Measurements from ENCODE around the gene IRAK2.

IRAK2 gene

DNA sequence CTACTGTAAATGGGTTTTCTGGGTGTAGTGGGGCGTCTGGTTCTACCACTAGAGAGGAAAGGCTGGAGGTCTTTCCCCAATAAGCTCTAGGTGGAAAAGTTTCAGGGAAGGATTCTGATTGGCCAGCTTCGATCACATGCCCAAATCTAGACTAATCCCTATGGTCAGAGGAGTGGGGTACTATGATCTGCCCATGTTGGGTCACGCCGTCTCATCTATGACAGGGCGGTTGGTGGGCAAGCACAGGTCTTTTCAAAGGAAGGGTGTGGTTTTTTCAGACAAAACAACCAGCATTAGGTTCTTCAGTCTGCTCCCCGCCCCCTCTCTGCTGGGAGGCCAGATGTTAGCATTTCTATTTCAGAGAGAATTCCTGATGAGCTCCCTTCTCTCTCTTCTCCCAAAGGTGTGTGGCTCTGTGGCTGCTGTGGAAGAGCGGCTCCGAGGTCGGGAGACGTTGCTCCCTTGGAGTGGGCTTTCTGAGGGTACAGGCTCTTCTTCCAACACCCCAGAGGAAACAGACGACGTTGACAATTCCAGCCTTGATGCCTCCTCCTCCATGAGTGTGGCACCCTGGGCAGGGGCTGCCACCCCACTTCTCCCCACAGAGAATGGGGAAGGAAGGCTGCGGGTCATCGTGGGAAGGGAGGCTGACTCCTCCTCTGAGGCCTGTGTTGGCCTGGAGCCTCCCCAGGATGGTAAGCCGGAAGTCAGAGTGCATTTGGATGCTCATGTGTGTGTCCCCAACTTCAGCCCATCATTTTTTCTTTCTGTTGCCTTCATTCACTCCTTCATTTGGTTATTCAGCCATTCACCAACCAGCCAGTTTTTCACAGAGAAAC, 73.8 kb downstream of the IRAK2 start:
- DNase-seq (ENCODE audit: extremely low read depth, insufficient read length), result no peak
- peaks cover 15% of the 10 kb centered on the region for H3K36me3 ChIP-seq (ENCODE audit: control insufficient read depth, insufficient read depth, low read length)
- H3K4me3 ChIP-seq (replicated peaks; ENCODE audit: low read depth, low read length), result no peak overlapping the region
- no peaks in the 10 kb centered on the region for H3K27me3 ChIP-seq (replicated peaks; ENCODE audit: control insufficient read depth, insufficient read depth, low read length)
- TF ChIP-seq, protein P1, sequence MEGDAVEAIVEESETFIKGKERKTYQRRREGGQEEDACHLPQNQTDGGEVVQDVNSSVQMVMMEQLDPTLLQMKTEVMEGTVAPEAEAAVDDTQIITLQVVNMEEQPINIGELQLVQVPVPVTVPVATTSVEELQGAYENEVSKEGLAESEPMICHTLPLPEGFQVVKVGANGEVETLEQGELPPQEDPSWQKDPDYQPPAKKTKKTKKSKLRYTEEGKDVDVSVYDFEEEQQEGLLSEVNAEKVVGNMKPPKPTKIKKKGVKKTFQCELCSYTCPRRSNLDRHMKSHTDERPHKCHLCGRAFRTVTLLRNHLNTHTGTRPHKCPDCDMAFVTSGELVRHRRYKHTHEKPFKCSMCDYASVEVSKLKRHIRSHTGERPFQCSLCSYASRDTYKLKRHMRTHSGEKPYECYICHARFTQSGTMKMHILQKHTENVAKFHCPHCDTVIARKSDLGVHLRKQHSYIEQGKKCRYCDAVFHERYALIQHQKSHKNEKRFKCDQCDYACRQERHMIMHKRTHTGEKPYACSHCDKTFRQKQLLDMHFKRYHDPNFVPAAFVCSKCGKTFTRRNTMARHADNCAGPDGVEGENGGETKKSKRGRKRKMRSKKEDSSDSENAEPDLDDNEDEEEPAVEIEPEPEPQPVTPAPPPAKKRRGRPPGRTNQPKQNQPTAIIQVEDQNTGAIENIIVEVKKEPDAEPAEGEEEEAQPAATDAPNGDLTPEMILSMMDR (IDR thresholded peaks at IDR 0.05; ENCODE audit: insufficient read depth, low read length, poor library complexity, severe bottlenecking), result no peak

DNA sequence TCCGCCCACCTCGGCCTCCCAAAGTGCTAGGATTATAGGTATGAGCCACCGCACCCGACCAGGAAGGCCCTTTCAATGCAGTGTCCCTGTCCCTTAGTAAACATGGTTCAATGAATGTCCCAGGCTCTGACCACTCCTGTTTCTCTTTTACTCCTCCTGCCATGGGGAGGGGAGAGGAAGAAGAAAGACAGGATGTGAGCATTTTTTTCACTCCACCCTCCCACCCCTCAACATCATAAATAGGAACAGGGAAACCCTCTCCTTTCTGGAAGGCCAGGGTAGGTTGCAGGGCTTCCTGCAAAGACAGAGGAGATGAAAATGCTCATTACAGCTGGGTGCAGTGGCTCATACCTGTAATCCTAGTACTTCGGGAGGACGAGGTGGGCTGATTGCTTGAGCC, 76.1 kb downstream of the IRAK2 start:
- TF ChIP-seq, protein P1 (IDR thresholded peaks at IDR 0.05; ENCODE audit: insufficient read depth, low read length, poor library complexity, severe bottlenecking), result no peak
- H3K4me3 ChIP-seq (replicated peaks; ENCODE audit: low read depth, low read length), result no peak overlapping the region
- no peak for DNase-seq (ENCODE audit: extremely low read depth, insufficient read length)
- peaks cover 10% of the 10 kb centered on the region for H3K36me3 ChIP-seq (ENCODE audit: control insufficient read depth, insufficient read depth, low read length)
- no peaks in the 10 kb centered on the region for H3K27me3 ChIP-seq (replicated peaks; ENCODE audit: control insufficient read depth, insufficient read depth, low read length)

DNA sequence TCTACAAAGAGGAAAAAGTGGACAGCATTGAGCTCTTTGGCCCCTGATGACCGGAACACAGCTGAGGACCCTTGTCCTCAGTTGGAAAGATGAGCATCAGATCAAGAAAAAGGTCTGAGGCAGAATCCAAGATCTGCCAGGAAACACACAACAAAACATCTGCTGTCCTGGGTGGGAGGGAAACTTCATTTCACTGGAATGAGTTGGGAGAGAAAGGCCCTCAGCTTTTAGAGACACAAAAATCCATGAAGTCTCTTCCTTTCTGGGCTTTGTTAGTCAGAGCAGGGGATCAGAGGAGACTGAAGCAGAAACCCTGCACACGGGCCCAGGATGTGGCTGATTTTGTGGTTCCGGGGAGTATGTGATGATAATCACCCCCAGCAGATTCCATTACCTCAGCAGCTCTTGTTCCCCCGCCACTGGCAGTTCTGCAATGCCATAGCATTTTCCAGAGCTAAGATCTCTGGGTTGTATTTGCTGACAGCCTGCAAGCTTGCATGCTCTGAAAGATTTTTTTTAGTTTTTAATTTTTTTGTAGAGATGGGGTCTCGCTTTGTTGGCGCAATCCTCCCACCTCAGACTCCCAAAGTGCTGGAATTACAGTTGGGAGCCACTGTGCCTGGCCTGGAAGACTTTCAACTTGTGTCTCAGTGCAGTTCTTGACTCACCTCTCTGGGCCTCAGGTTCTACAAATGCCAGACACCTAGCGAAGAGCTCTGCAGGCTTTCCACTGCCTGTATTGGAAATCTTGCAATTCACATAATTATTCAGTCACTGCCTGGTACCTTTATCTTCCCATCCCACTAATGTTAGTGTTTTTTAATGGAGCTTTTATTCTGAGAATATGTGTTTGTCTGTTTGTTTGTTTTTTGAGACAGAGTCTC, 77.7 kb downstream of the IRAK2 start:
- H3K36me3 ChIP-seq (ENCODE audit: control insufficient read depth, insufficient read depth, low read length), result peaks cover 7% of the 10 kb centered on the region
- DNase-seq (ENCODE audit: extremely low read depth, insufficient read length), result no peak
- TF ChIP-seq, protein P1 (IDR thresholded peaks at IDR 0.05; ENCODE audit: insufficient read depth, low read length, poor library complexity, severe bottlenecking), result no peak
- no peaks in the 10 kb centered on the region for H3K27me3 ChIP-seq (replicated peaks; ENCODE audit: control insufficient read depth, insufficient read depth, low read length)
- no peak overlapping the region for H3K4me3 ChIP-seq (replicated peaks; ENCODE audit: low read depth, low read length)

DNA sequence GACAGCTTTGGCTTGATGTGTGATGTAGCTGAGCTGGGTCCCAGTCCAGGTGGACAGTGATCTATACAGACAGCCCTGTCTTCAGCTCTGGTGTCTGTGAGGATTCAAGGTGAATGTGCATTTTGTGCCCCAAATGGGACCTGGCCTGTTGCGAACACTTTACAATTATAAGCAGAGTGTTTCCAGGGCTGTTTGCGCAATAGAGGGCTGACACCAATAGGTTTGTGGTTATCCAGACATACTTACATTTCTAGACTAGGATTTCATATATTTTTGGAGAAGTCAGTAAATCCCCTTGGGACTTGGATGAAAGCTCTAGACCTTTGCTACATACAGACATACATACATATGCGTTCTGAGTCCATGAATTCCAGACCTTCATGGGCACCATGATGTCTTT, 79.3 kb downstream of the IRAK2 start:
- Histone ChIP-seq H3K27me3 (replicated peaks; ENCODE audit: control insufficient read depth, insufficient read depth, low read length) (no peaks in the 10 kb centered on the region), H3K4me3 (replicated peaks; ENCODE audit: low read depth, low read length) (no peak overlapping the region), H3K36me3 (ENCODE audit: control insufficient read depth, insufficient read depth, low read length) (peaks cover 1% of the 10 kb centered on the region)
- TF ChIP-seq, protein P1 (IDR thresholded peaks at IDR 0.05; ENCODE audit: insufficient read depth, low read length, poor library complexity, severe bottlenecking), result no peak
- no peak for DNase-seq (ENCODE audit: extremely low read depth, insufficient read length)

DNA sequence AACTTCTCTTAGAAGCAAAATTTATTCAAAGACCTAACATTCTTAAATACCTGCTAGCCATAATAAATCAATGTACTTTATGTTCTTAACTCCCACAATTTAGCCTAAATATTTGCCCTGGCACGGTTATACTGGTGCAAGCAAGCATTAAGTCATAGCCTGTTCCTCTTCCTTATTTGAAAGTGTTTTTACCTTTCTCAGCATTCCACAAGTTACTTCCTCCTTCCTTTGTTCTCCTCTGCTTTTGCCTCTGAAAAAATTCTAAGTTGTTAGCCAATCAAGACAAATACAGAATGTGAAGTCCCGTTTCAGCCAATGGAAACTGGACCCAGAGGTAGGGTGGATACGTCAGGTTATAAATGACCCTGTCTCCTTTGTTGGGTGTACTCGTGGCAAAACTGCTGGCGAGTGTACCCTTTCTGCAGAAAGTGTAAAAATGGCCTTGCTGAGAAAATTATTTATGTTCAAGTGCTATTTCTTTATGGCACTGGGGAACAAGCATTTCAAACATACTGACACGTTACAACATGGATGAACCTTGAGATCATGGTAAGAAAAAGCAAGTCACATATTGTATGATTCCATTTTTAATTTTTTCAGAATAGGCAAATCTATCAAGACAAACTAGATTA, 80.5 kb downstream of the IRAK2 start:
- TF ChIP-seq, protein P1 (IDR thresholded peaks at IDR 0.05; ENCODE audit: insufficient read depth, low read length, poor library complexity, severe bottlenecking), result no peak
- Histone ChIP-seq H3K27me3 (replicated peaks; ENCODE audit: control insufficient read depth, insufficient read depth, low read length) (no peaks in the 10 kb centered on the region), H3K4me3 (replicated peaks; ENCODE audit: low read depth, low read length) (no peak overlapping the region), H3K36me3 (ENCODE audit: control insufficient read depth, insufficient read depth, low read length) (no peaks in the 10 kb centered on the region; the same call in 1 of the 2 replicates)
- no peak for DNase-seq (ENCODE audit: extremely low read depth, insufficient read length)
